Activated CD8-positive, alpha-beta memory T cell treated with anti-CD3 and anti-CD28 coated beads, Interleukin-2, amount 50 U/mL, for 24 hours (primary cell): ENCODE measurements around the gene COX11.

Experiments used
- DNase-seq: peaks from one replicate; pipeline ENCODE4 v3.0.0-alpha.2; 2020; ENCODE audit errors: extremely low read depth

Gene COX11

GRCh38 chr17:54968262-54968987 is at the start of gene COX11, which contains the start of gene STXBP4:
Gene COX11, minus strand, starts transcription at chr17:54968654. Its CDS starts 8 bp downstream, at chr17:54968646.
Gene STXBP4, plus strand, starts transcription at chr17:54968765. Its CDS starts 17,455 bp downstream, at chr17:54986220.
- DNase-seq: peak; percentile 74

- no peak for DNase-seq
Observed at GRCh38 chr17:55005520-55005919, 37.1 kb upstream of the COX11 start.

GRCh38 chr17:55004484-55004883 is 36.0 kb upstream of the COX11 start:
- DNase-seq: no peak

GRCh38 chr17:55002458-55002857 is 34.0 kb upstream of the COX11 start:
- DNase-seq: no peak

GRCh38 chr17:54996441-54996840 is 28.0 kb upstream of the COX11 start:
- DNase-seq: no peak

- no peak for DNase-seq
Observed at GRCh38 chr17:54992797-54993639, 24.6 kb upstream of the COX11 start.

GRCh38 chr17:54991567-54991966 is 23.1 kb upstream of the COX11 start:
- no peak for DNase-seq

- no peak for DNase-seq
Observed at GRCh38 chr17:54990118-54990517, 21.7 kb upstream of the COX11 start.

- no peak for DNase-seq
Observed at GRCh38 chr17:54985476-54985875, 17.0 kb upstream of the COX11 start.

- DNase-seq: no peak
Observed at GRCh38 chr17:54983260-54983659, 14.8 kb upstream of the COX11 start.

- DNase-seq: no peak
Observed at GRCh38 chr17:54982399-54982798, 13.9 kb upstream of the COX11 start.

GRCh38 chr17:54980375-54980774 is 11.9 kb upstream of the COX11 start:
- no peak for DNase-seq

- no peak for DNase-seq
Observed at GRCh38 chr17:54979657-54980056, 11.2 kb upstream of the COX11 start.

GRCh38 chr17:54977744-54978143 is 9.3 kb upstream of the COX11 start:
- no peak for DNase-seq

GRCh38 chr17:54976316-54976715 is 7.9 kb upstream of the COX11 start:
- no peak for DNase-seq

GRCh38 chr17:54974759-54975158 is 6.3 kb upstream of the COX11 start:
- no peak for DNase-seq

GRCh38 chr17:54972406-54973138 is 4.1 kb upstream of the COX11 start:
- DNase-seq: no peak

GRCh38 chr17:54971901-54972300 is 3.4 kb upstream of the COX11 start:
- no peak for DNase-seq

GRCh38 chr17:54971147-54971546 is 2.7 kb upstream of the COX11 start:
- DNase-seq: no peak

- DNase-seq: no peak
Observed at GRCh38 chr17:54969658-54970572, 1.5 kb upstream of the COX11 start.

GRCh38 chr17:54968988-54969332 is 506 bp upstream of the COX11 start:
- no peak for DNase-seq
